H9 (cell line): ENCODE results near the gene VGLL3. TPM values are rescaled to one million over a fixed set of nuclear protein-coding genes. Genes with fewer than 3 reads are reported as not detected.

Source experiments
- DNase-seq: peaks from one replicate; pipeline ENCODE4 v3.0.0-alpha.2; 2017
- H2AFZ ChIP-seq: one replicate; pipeline ENCODE4 v1.6.1; 2013; ENCODE audit warnings: mild to moderate bottlenecking, low read length, control low read depth, moderate library complexity
- H2AK5ac ChIP-seq: 2 replicates; pipeline ENCODE4 v1.6.1; 2013; ENCODE audit warnings: low read length, control low read depth, mixed read lengths; ENCODE audit not compliant: insufficient read length
- H2BK120ac ChIP-seq: one replicate; pipeline ENCODE4 v1.6.1; 2013; ENCODE audit warnings: low read depth, mild to moderate bottlenecking, low read length, control low read depth, inconsistent platforms; ENCODE audit not compliant: poor library complexity, severe bottlenecking
- H2BK12ac ChIP-seq: 2 replicates; pipeline ENCODE4 v1.6.1; 2013; ENCODE audit warnings: low read length, control low read depth, mixed read lengths, low read depth; ENCODE audit not compliant: insufficient read length
- H2BK15ac ChIP-seq: 2 replicates; pipeline ENCODE4 v1.6.1; 2013; ENCODE audit warnings: low read depth, low read length, control low read depth
- H2BK20ac ChIP-seq: one replicate; pipeline ENCODE4 v1.6.1; 2013; ENCODE audit warnings: low read depth, mild to moderate bottlenecking, low read length, control low read depth, inconsistent platforms; ENCODE audit not compliant: poor library complexity, severe bottlenecking
- H2BK5ac ChIP-seq: 2 replicates; pipeline ENCODE4 v1.6.1; 2013; ENCODE audit warnings: low read length, control low read depth, mixed read lengths; ENCODE audit not compliant: insufficient read length
- H3K14ac ChIP-seq: 2 replicates; pipeline ENCODE4 v1.6.1; 2013; ENCODE audit warnings: low read length, control low read depth; ENCODE audit not compliant: insufficient read depth
- H3K18ac ChIP-seq: 2 replicates; pipeline ENCODE4 v1.6.1; 2013; ENCODE audit warnings: low read depth, mild to moderate bottlenecking, mixed read lengths, low read length, control low read depth; ENCODE audit not compliant: insufficient read length
- H3K23ac ChIP-seq: 2 replicates; pipeline ENCODE4 v1.6.1; 2013; ENCODE audit warnings: low read length, control low read depth, mixed read lengths, low read depth; ENCODE audit not compliant: insufficient read length
- H3K23me2 ChIP-seq: 2 replicates; pipeline ENCODE4 v1.6.1; 2013; ENCODE audit warnings: low read depth, mild to moderate bottlenecking, mixed read lengths, low read length, control low read depth; ENCODE audit not compliant: insufficient read length, poor library complexity, severe bottlenecking
- H3K27ac ChIP-seq: 2 replicates; pipeline ENCODE4 v1.5.1; 2013; ENCODE audit warnings: low read length, control low read depth, mixed read lengths, low read depth; ENCODE audit not compliant: insufficient read length
- H3K27me3 ChIP-seq: 2 replicates; pipeline ENCODE4 v1.6.1; 2013; ENCODE audit warnings: low read length, control low read depth, inconsistent platforms; ENCODE audit not compliant: insufficient read depth
- H3K4ac ChIP-seq: 2 replicates; pipeline ENCODE4 v1.6.1; 2013; ENCODE audit warnings: low read depth, mild to moderate bottlenecking, control low read depth, inconsistent platforms, low read length, moderate library complexity
- H3K4me1 ChIP-seq: 2 replicates; pipeline ENCODE4 v1.6.1; 2013; ENCODE audit warnings: low read length, control low read depth, inconsistent platforms; ENCODE audit not compliant: insufficient read depth
- H3K4me2 ChIP-seq: 2 replicates; pipeline ENCODE4 v1.6.1; 2013; ENCODE audit warnings: low read length, control low read depth, mixed read lengths; ENCODE audit not compliant: insufficient read length, insufficient read depth
- H3K56ac ChIP-seq: 2 replicates; pipeline ENCODE4 v1.6.1; 2013; ENCODE audit warnings: low read depth, mild to moderate bottlenecking, mixed read lengths, low read length, control low read depth; ENCODE audit not compliant: insufficient read length
- H3K79me1 ChIP-seq: 2 replicates; pipeline ENCODE4 v1.6.1; 2013; ENCODE audit warnings: low read depth, mild to moderate bottlenecking, moderate library complexity, low read length, control low read depth, inconsistent platforms; ENCODE audit not compliant: insufficient read depth, poor library complexity, severe bottlenecking
- H3K79me2 ChIP-seq: 2 replicates; pipeline ENCODE4 v1.6.1; 2013; ENCODE audit warnings: low read length, control low read depth, inconsistent platforms; ENCODE audit not compliant: insufficient read depth
- H3K9ac ChIP-seq: 2 replicates; pipeline ENCODE4 v1.6.1; 2013; ENCODE audit warnings: low read length, control low read depth, mixed read lengths; ENCODE audit not compliant: insufficient read length; ENCODE audit errors: extremely low read depth
- H3K9me3 ChIP-seq: one replicate; pipeline ENCODE4 v1.6.1; 2013; ENCODE audit warnings: low read depth, low read length, inconsistent platforms; ENCODE audit not compliant: control insufficient read depth
- H3T11ph ChIP-seq: one replicate; pipeline ENCODE4 v1.6.1; 2013; ENCODE audit warnings: mild to moderate bottlenecking, low read length, control low read depth, inconsistent platforms
- H4K20me1 ChIP-seq: one replicate; pipeline ENCODE4 v1.6.1; 2013; ENCODE audit not compliant: control insufficient read depth, insufficient read length, insufficient read depth
- H4K5ac ChIP-seq: 2 replicates; pipeline ENCODE4 v1.6.1; 2013; ENCODE audit warnings: low read depth, mild to moderate bottlenecking, mixed read lengths, low read length, control low read depth; ENCODE audit not compliant: insufficient read length
- H4K8ac ChIP-seq: replicated peaks from 2 replicates; pipeline ENCODE4 v1.6.1; 2013; ENCODE audit warnings: low read length, control low read depth, mixed read lengths, low read depth; ENCODE audit not compliant: insufficient read length
- H4K91ac ChIP-seq: 2 replicates; pipeline ENCODE4 v1.6.1; 2013; ENCODE audit warnings: low read depth, mild to moderate bottlenecking, moderate library complexity, mixed read lengths, low read length, control low read depth; ENCODE audit not compliant: insufficient read length
- H3K27ac Mint-ChIP-seq, 3 experiments: 2 replicates in 2 of 3; 3 replicates in 1 of 3; pipeline ENCODE4 v1.8.0; 2020 to 2021; ENCODE audit warnings: mixed read lengths in 3 of 3, mild to moderate bottlenecking in 1 of 3, moderate library complexity in 1 of 3
- H3K27me3 Mint-ChIP-seq: 2 replicates; pipeline ENCODE4 v1.8.0; 2021; ENCODE audit warnings: low read depth, mild to moderate bottlenecking, moderate library complexity, mixed read lengths
- H3K36me3 Mint-ChIP-seq, 3 experiments: 2 replicates in 2 of 3; 3 replicates in 1 of 3; pipeline ENCODE4 v1.8.0; 2020 to 2021; ENCODE audit warnings: low read depth in 3 of 3, mixed read lengths in 3 of 3; ENCODE audit not compliant: insufficient read depth in 1 of 3
- H3K4me1 Mint-ChIP-seq, 2 experiments: 2 replicates each; pipeline ENCODE4 v1.8.0; 2020; ENCODE audit warnings: mixed read lengths in 2 of 2
- H3K4me3 Mint-ChIP-seq, 2 experiments: 2 replicates in 1 of 2; 3 replicates in 1 of 2; pipeline ENCODE4 v1.8.0; 2020 to 2021; ENCODE audit warnings: mild to moderate bottlenecking in 2 of 2, mixed read lengths in 2 of 2, moderate library complexity in 1 of 2
- H3K9me3 Mint-ChIP-seq, 2 experiments: 2 replicates in 1 of 2; 3 replicates in 1 of 2; pipeline ENCODE4 v1.8.0; 2020; ENCODE audit warnings: mild to moderate bottlenecking in 2 of 2, mixed read lengths in 2 of 2, moderate library complexity in 1 of 2
- WGBS: extraction: QIAGEN DNeasy Blood & Tissue Kit; methylation state at CpG from one replicate; pipeline ENCODE4 v1.1.7; 2013; ENCODE audit warnings: missing lambda C conversion rate, low lambda C conversion rate, mixed read lengths; ENCODE audit not compliant: insufficient read length; ENCODE audit errors: extremely low coverage; 5-methylcytosine and 5-hydroxymethylcytosine counted together
- total RNA-seq: library from RNA; stranded (reverse); gene quantifications from 2 replicates; pipeline ENCODE4 v1.2.1, GENCODE V29; 2021
- TF ChIP-seq, protein P1 (sequence below): fragments of 200-600 bp; sonication (generic); conservative IDR thresholded peaks from 3 replicates; pipeline ENCODE4 v1.8.0; 2021; ENCODE audit warnings: antibody characterized with exemption, mild to moderate bottlenecking

The VGLL3 gene
- total RNA-seq, 1 experiment from 2014 or later: 19.7 TPM

DNA sequence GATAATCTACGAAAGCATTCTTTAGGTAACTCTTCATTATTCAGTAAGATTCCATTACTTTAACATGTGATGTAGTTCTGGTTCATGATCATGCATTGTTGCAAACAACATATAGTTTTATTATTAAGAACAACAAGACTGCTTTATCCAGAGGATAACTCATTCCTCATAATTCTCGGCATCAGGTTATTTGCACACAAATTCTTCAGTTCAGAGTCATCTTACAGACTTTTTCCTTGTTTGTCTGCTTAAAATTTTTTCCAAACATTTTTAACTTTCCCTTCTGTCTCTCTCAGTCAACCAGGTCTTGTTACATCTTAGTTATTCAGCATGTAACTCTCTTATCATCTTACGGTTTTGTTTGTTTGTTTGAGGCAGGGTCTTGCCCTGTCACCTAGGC lies 60.1 kb downstream of the VGLL3 start:
- H3K79me1 ChIP-seq: no peaks in the 10 kb centered on the region
- no CpG with 5 or more reads among the region's 3 CpGs for WGBS
- peaks cover 3 to 7% of the 10 kb centered on the region in 2 experiments; a peak in 2 of 4 replicates for H3K4me1 Mint-ChIP-seq
- no peaks in the 10 kb centered on the region for H3K79me2 ChIP-seq
- H3K23ac ChIP-seq: no peak overlapping the region
- no peak overlapping the region for H2BK5ac ChIP-seq
- no peak overlapping the region for H2AFZ ChIP-seq
- DNase-seq: no peak
- no peaks in the 10 kb centered on the region for H3K27me3 ChIP-seq
- no peak overlapping the region for H3K4me3 Mint-ChIP-seq
- H3K27ac ChIP-seq: no peak overlapping the region
- H3K9ac ChIP-seq: no peak overlapping the region
- no peak overlapping the region for H4K5ac ChIP-seq
- H3K14ac ChIP-seq: no peak overlapping the region
- H2BK15ac ChIP-seq: no peak overlapping the region
- TF ChIP-seq, protein P1, sequence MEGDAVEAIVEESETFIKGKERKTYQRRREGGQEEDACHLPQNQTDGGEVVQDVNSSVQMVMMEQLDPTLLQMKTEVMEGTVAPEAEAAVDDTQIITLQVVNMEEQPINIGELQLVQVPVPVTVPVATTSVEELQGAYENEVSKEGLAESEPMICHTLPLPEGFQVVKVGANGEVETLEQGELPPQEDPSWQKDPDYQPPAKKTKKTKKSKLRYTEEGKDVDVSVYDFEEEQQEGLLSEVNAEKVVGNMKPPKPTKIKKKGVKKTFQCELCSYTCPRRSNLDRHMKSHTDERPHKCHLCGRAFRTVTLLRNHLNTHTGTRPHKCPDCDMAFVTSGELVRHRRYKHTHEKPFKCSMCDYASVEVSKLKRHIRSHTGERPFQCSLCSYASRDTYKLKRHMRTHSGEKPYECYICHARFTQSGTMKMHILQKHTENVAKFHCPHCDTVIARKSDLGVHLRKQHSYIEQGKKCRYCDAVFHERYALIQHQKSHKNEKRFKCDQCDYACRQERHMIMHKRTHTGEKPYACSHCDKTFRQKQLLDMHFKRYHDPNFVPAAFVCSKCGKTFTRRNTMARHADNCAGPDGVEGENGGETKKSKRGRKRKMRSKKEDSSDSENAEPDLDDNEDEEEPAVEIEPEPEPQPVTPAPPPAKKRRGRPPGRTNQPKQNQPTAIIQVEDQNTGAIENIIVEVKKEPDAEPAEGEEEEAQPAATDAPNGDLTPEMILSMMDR: no peak
- H2AK5ac ChIP-seq: no peak overlapping the region
- H3K4ac ChIP-seq: no peak overlapping the region
- H4K91ac ChIP-seq: no peak overlapping the region
- H3K56ac ChIP-seq: no peak overlapping the region
- H3K27ac Mint-ChIP-seq: no peak overlapping the region
- H3K18ac ChIP-seq: no peak overlapping the region
- H3K4me1 ChIP-seq: no peaks in the 10 kb centered on the region
- no peak overlapping the region for H2BK12ac ChIP-seq
- no peak overlapping the region for H3K4me2 ChIP-seq
- H3K9me3 Mint-ChIP-seq: no peaks in the 10 kb centered on the region
- H3T11ph ChIP-seq: no peak overlapping the region
- H3K23me2 ChIP-seq: no peaks in the 10 kb centered on the region
- H4K20me1 ChIP-seq: no peaks in the 10 kb centered on the region
- no peaks in the 10 kb centered on the region for H3K27me3 Mint-ChIP-seq
- H3K36me3 Mint-ChIP-seq: peaks cover 0 to 4% (median 0%) of the 10 kb centered on the region in 3 experiments; a peak in 2 of 7 replicates
- H3K9me3 ChIP-seq: no peaks in the 10 kb centered on the region
- H2BK20ac ChIP-seq: no peak overlapping the region
- H2BK120ac ChIP-seq: no peak overlapping the region
- H4K8ac ChIP-seq: no peak overlapping the region
